Fibroblast of skin of right quadriceps (primary cell): ENCODE data around the gene MPL.
A peak's percentile ranks its signal among the peaks of the same experiment; 100 is the strongest.
"Not testable (repeated sequence)": the region's sequence is repeated elsewhere in the genome, so short reads cannot be mapped to it uniquely, and the experiment has no call there.

Experiments
- DNase-seq: peaks from one replicate; pipeline ENCODE4 v3.0.0-alpha.2; 2013

MPL gene

DNA sequence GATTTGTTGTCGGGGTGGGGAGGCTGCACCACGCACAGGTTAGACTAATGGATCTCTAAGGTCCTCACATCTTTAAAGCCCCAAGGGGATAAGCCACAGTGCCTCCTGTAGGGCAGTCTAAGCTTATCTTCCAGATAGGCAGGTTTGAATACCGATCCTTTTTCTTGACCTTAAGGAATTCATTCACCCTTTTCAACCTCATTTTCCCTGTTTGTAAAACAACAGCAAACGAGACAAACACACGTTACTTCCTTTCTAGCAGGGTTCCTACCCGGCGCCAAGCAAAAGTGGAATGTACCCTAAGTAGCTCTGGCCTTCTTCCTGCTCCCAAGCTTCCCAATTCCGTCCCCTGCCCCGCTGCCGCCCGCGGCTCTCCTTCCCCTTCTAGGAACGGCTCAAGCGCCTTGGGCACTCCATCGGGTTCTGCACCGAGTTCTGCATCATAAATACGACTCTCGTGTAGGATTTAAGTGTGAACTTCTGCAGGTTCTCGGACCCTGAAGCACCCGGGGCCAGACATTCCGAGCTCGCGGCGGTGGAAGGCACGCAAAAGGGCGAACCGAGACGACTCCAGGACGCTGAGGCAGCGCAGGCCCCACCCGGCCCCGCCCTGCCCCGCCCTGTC is 20.6 kb downstream of the MPL start:
- DNase-seq, result peak; percentile 39

DNA sequence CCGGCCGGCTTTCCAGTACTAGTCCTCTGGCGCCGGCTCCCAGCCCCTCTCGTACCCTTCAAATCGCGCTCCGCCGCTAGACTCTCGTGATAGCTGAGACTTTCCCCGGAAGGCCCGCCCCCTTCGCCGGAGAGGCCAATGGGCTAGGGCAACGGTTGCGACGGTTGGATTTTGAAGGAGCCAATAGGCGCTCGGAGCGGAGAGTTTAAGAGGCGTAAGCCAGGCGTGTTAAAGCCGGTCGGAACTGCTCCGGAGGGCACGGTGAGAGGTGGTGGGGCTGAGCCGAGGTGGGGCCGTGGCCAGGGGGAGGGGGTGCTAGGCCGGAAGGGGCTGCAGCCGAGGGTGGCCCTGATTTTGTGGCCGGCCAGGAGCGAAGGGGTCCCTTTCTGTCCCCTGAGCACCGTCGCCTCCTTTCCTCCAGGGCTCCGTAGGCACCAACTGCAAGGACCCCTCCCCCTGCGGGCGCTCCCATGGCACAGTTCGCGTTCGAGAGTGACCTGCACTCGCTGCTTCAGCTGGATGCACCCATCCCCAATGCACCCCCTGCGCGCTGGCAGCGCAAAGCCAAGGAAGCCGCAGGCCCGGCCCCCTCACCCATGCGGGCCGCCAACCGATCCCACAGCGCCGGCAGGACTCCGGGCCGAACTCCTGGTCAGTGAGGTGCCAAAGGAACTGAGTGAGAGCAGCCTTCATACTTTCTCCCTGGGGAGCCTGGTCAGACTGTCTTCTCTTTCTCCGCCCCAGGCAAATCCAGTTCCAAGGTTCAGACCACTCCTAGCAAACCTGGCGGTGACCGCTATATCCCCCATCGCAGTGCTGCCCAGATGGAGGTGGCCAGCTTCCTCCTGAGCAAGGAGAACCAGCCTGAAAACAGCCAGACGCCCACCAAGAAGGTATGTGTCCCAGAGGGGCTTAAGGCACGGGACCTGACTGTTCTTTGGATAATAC is 21.4 kb downstream of the MPL start, which contains the start of gene CDC20:
CDC20 (plus strand) TSS at position 236 of the 948 bp plus-strand sequence; CDS start at position 471, 235 bp downstream.
- DNase-seq, result peak; percentile 97

DNA sequence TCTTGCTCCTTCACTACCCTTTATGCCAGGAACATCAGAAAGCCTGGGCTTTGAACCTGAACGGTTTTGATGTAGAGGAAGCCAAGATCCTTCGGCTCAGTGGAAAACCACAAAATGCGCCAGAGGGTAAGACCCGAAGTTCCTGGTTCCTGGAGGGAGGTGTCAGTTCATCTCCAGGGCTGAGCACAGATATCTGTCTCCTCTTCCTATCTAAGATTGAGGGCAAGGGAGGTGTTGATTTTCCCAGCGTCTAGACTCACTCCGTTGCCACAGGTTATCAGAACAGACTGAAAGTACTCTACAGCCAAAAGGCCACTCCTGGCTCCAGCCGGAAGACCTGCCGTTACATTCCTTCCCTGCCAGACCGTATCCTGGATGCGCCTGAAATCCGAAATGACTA is 22.1 kb downstream of the MPL start:
- DNase-seq, result no peak

DNA sequence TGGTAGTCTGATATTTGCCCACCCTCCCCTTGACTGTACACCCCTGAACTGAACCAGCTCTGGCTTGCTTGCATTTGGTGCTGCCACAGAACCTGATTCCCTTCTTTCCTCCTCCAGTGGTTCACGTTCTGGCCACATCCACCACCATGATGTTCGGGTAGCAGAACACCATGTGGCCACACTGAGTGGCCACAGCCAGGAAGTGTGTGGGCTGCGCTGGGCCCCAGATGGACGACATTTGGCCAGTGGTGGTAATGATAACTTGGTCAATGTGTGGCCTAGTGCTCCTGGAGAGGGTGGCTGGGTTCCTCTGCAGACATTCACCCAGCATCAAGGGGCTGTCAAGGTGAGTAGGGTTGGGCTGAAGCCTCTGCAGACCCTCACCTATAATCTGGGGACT is 23.0 kb downstream of the MPL start:
- no peak for DNase-seq

DNA sequence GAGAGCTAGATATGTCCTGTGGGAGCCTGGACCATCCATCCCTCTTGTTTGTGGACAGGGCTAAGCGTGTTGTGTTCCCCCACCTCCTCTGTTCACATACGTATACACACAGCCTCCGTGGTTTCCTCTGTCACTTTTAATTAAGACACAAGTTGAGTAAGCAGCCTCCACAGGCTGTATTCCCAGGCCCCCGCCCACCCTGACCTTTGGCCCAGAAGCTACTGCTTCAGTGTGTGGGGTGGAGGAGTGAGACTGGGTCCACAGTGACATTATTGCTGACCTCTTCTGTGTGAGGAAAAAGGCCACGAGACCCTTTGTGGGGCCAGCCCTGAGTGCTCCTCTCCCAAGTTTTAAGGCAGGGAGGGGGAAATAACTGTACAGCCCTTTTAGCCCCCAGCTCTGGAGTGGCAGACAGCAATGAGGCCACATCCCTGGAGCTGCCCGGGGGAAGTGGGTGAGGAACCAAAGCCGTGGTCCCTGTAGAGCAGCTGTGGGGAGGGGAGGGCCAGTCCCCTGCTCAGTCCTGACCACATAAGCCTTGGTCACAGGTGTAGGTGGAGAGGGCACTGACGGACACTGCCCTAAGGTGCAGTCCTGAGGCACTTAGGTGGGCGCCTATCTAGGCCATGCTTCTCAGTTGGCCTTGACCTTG is 25.8 kb downstream of the MPL start:
- no peak for DNase-seq

DNA sequence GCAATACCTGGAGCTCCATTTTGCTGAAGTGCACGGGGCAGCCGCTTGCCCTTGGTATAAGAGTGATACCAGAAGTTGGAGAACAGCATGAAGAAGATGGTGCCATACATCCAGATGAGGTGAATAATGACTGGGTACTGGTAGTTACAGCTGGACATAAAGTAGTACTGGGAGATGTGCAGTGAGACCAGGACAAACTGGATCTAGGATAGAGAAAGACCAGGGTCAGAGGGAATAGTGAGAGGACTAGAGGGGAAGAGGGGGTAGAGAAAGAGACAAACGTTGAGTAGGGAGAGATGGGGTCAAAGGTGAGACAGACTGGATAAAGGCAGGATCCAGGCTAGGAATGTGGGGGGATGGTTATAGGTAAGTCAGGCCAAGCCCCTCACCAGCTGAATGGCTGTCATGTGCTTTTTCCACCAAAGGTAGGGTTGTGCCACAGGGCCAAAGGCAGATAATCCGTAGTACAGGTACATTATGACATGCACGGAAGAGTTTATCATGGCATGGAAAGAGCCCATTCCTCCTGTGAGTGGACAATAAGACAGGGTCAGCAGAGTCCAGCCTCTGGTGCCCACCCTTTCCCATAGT is 26.4 kb downstream of the MPL start:
- DNase-seq, result no peak

DNA sequence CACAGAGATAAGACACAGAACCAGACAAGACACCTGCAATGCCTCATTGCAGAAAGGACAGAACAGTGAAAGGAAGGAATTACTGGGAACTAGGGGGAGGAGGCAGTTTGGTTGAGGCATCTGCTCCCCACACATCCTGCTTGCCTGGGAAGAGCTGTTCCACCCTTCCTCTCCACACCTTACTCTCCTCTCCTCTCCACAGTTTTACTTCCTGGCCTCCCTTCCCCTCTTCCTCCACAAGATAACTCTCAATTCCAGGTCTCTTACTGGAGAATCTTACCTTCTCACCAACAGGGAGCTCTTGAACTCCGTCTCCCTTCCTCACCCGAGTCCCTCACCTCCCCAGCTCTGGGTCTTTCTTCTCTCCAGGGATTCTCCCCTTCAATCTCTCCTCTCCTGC is 28.1 kb downstream of the MPL start:
- no peak for DNase-seq

DNA sequence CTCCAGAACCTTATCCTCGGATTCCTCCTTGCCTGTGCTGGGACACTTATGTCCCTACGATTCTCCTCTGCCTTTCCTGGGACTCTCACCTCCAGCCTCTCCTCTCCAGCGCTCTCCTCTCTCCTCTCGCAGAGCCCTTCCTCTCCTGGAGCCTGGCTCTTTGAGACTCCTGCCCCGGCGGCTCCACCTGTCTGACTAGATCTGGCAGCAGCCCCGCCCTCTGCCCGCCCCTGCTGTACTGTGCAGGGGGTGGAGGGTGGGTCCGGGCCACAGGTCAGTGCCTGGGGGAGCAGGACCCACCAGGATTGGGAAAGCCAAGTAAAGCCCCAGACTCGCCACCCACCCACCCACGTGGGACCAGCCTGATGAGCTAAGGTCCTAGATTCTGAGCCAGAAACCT is 28.6 kb downstream of the MPL start:
- no peak for DNase-seq

DNA sequence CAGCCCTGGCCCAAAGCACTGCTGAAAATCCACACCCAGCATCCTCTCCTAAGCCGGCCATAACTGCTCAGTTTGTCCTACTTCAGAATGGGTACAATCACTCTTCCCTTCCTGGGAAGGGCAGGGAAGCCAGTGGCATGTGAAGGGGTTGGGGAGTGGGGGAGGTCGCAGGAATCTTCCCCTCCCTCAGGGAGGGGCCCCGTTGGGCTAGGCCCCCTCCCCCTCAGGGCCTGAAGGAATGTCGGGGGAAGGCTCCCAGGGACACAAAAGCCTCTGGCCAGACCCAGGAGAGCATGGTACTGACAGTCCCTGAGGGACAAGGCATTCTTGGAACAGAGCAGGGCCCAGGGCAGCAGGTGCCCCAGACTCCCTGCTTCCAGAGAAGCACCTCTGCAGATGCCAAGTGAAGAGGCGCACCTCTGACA is 29.0 kb downstream of the MPL start:
- DNase-seq, result peak; percentile 37

DNA sequence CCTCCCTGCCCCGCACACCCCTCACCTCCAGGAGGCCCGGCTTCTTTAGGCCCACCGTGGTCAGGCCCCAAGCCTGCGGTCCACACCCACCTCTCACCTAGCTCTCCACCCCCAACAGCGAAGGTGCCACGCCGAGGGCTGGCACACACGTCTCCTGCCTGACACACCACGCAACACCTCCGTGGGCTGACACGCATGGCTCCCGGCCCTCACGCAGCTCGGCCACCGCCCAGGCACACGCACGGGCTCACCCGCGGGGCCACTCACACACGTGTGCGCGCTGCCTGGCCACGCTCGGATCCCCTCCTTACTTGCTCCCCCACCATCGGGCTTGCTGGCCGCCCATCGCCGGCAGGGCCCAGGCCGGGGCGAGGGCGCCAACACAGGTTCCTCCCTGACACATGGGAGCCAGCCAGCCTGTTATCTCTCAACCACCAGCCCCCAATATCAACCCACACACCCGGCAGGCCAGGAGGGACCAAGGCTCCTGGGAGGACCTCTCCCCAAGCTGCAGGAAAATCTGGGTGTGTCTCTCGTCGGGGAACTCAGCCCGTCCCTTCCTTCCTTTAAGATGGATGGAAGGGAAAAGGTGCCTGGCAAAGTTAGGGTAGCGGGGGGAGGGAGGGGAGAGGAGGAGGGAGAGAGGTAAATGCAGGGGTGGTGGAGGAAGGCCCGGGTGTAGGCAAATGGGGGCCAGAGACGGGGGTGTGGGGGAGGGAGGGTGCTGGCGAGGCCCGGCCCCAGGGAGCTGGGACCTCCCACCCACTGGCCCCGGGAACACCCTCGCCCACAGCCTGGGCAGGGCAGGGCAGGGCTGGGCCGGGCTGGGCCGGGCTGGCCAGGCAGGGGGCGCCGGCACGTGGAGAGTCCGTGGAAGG is 29.6 kb downstream of the MPL start:
- DNase-seq, result peak; percentile 60

DNA sequence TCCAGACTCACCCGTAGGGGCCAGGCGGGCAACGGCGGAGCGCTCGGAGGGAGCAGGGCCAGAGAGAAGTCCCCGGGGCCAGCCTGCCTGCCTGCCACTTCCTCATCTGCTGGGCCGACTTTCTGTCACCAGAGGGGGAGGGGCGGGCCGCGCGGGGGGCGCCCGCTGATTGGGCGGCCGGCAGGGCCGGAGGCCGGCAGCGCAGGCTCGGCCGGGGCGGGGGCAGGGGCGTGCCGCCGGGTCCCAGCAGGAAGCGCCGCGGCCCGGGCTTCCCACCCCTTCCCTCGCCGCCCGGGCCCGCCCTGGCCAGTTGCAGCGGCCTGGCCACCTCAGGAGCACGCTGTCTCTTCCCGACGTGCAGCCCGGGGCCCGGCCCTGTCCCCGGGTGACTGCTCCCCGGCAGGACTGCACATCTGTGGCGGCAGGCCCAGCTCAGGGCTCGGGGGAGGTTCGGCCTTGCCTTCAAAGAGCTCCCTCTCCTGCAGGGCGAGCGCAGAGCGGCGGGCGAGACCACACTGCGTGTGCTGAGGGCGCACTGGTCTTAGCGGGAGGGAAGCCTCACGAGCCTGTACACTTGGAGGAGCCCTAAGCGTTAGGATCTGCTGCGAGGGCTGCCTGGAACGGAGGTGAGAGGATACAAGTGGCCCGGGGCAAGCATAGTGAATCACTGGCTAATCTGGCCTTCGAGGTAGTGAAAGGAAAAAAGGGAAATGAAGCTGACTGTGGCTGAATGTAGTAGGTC is 30.5 kb downstream of the MPL start, which contains the start of gene ELOVL1:
ELOVL1 (minus strand) TSS at position 108 of the 742 bp plus-strand sequence. CDS start 2,402 bp downstream, outside the sequence.
- DNase-seq, result peak; percentile 86

DNA sequence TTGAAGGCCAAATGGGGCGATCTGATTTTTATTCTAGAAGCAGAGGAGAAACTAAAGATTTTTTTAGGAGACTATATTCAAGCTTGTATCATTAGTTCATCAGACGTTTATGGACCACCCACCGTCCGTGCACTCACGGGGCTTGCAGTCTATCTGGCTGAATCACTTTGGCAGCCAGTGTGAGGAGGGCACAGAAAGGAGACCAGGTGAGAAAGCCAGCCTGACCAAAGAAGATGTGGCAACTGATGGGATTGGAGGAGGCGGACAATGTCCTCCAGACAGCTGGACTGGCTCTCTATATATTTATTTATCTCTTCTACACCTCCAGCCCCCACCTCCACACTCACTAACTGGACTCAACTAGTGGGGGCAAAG is 31.0 kb downstream of the MPL start:
- DNase-seq, result peak; percentile 35

DNA sequence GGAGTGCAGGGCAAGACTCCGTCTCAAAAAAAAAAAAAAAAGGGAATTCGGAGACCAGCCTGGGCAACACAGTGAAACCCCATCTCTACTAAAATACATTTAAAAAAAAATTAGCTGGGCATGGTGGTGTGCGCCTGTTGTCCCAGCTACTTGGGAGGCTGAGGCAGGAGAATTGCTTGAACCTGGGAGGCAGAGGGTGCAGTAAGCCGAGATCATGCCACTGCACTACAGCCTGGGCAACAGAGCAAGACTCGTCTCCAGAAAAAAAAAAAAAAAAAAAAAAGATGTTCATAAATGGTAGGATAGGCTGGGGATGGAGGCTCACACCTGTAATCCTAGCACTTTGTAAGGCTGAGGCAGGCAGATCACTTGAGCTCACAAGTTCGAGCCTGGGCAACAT is 32.2 kb downstream of the MPL start:
- not testable (repeated sequence) for DNase-seq

DNA sequence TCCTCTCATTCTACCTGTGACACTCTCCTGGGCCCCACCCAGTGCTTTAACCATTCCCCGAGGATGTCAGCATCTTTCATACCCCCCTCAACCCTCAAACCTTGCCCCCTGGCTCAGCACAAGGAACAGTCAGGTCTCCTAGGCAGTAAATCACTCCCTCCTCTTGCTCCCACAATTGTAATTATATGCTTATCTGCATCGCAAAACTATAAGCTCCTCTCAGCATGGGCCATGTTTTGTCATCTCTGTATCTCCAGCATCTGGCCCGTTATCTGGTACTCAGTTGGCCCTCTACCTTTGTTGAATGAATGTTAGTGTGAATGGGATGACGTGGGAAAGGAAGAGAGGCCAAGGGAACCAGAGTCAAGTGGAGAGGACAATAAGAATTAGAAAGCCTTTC is 32.9 kb downstream of the MPL start:
- no peak for DNase-seq

DNA sequence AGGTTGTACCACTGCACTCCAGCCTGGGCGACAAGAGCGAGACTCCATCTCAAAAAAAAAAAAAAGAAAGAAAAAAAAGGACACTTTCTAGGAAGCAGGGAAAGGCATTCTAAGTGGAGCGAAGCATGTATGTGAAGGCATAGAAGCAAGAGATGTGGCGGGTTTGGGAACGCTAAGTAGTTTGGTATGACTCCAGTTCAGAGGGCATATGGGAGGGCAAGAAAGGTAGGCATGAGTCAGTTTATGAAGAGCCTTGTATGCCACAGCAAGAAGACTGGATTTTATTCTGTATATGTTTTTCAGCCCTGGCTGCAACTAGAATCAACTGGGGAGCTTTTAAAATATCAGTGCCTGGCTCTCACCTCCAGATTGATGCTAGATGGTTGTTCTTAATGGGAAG is 34.6 kb downstream of the MPL start:
- DNase-seq, result no peak

DNA sequence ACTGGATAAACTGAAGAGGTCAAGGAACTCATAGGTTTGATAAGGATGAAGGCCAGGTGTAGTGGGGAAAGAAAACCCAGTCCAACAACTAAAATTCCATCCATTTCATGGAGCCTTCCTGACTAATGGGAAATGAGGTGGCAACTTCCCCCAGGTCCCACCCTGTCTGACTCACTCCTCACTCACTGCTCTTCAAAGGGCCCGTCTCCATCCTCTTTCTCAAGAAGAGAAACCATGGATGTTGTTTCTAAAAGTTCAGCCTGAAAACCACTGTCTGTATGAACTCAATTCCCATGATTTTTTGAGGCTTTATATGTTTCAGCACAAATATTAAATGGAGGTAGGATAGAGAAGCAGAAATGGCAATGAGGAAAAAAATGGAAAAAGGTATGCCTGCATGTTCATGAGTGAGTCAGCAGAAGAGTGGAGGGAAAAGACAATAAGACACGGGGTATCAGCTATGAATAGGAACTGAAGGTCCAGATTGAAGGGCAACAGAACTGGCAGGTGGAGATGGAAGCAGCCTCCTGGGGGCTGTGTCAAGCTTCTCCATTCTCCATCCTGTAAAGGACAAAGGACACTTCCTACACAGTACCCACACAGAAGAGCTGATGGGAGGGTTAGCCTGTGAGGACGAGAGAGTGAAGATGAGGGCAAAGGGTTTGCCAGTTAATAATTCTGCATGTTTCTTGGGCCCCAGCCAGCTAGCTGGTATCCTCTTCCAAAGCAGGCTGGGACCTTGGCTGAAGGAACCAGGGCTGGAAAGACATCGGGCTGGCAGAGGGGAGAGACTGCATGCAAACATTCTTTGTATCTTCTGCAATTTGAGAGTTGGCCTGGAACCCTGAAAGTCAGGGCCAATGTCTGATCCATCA is 35.7 kb downstream of the MPL start:
- DNase-seq, result peak; percentile 80

DNA sequence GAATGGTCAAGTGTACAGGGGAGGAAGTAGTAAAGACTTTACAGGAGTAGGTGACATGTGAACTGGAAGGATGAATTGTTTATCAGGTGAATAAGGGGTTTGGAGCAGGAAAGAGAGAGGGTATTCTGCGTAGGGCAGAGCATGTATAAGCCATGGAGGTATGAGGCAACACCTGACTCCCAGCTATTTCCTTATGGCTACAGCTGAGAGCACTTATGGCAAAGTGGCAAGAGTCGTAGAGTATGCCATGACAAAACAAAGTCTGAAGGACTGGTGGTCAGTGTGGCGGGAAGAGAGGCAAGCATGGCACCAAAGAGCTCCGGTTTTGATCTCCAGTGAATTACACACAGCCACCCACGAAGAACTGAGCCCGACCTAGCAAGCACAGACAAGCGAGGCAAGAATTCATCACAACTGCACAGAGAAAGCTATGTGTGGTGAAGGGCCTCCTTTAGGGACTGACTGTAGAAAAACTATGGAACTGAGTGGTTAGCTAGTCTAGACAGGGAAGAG is 39.2 kb downstream of the MPL start:
- DNase-seq, result no peak

DNA sequence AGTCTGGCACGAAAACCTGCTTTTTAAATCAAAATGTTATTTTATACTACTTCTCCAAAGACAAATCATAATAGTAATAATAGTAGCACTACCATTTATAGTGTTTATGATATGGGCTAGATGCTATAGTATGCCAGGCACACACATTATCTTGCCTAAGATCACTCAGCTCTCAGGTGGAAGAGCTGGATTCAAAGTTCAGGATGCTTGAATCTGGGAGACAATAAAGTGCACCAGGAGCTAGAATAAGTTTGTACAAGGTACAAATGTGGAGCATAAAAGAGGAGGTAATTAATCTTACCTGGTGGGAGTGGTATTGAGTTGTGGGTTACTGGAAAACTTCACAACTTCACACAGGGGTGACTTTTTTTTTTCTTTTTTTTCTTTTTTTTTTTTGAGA is 40.2 kb downstream of the MPL start:
- DNase-seq, result no peak

DNA sequence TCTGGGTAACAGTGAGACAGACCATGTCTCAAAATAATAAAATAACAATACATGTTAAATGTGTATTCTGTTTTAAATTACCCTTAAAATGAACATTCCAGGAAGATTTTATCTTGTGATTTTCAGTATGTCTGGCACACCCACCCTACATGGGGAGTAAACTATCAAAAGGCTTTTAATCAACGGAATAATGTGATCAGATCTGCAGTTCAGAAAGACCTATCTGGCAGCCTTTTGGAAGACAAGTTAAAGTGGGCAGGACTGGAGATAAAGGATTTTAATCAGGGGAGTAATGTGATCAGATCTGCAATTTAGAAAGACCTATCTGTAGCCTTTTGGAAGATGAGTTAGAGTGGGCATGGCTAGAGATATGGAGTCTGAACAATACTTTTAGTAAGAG is 41.9 kb downstream of the MPL start:
- DNase-seq, result no peak

DNA sequence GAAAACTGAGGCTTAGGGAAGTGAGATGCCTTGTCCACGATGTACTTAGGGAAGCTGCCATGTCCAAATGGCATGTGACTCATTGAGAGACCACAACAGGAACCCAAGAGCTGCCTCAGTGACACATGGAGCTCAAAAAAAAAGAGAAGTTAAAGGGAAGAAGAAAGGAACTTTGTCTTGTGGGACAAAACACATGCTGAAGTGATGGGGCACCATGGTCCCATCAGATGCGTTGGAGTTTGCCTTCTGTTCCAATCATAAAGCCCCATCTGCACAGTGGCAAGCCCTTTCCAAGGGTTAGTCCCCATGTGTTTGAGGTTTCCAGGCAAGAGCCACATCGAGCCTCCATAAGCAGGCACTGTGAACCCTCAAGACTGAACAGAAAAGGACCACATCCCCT is 44.0 kb downstream of the MPL start:
- DNase-seq, result no peak
